HCT116 (cell line): ENCODE results near the gene PCSK6. TPM values are rescaled to one million over a fixed set of nuclear protein-coding genes. Genes with fewer than 3 reads are reported as not detected.

Source experiments
- ATAC-seq: fragments of 200-7000 bp; cut with Tn5 transposase; 2 replicates; pipeline ENCODE4 v1.9.1; 2020; ENCODE audit warnings: mild to moderate bottlenecking, moderate library complexity
- BruUV-seq: library from RNA; stranded (reverse); fragments of 400-500 nt; replicated peaks from 2 replicates; lab custom pipeline; 2021; lab: Mats Ljungman, UMichigan
- CTCF ChIA-PET: fragments of 300-600 bp; sonication (Branson Sonifier 250); formaldehyde crosslinking; loops from one replicate; lab custom pipeline; 2021; ENCODE audit warnings: antibody characterized with exemption; lab: Charles Lee
- POLR2A ChIA-PET: fragments of 300-600, 350-600 bp; sonication (Branson Sonifier 250); formaldehyde crosslinking; loops from one replicate; lab custom pipeline; 2021; ENCODE audit warnings: antibody characterized with exemption; lab: Charles Lee
- RAD21 ChIA-PET, 2 experiments: fragments of 300-600 bp; sonication (Branson Sonifier 250); formaldehyde crosslinking; loops; one replicate each; lab custom pipeline; 2023; ENCODE audit warnings: low total read pairs in 2 of 2; ENCODE audit not compliant: uncharacterized antibody in 2 of 2, unreplicated experiment in 2 of 2, low non-redundant PET in 1 of 2; lab: Charles Lee
- DNase-seq: peaks from one replicate; pipeline ENCODE4 v3.0.0-alpha.2; 2010; ENCODE audit warnings: low read depth, low spot score
- H2AFZ ChIP-seq: fragments of 200-600 bp; shearing (Covaris generic), sonication (generic); 2 replicates; pipeline ENCODE4 v1.6.1; 2017; ENCODE audit warnings: low read depth, mixed run types, mixed read lengths, antibody characterized with exemption, low read length; ENCODE audit not compliant: poor library complexity, severe bottlenecking
- H3K27ac ChIP-seq: 2 replicates; pipeline ENCODE4 v1.5.1; 2012; ENCODE audit warnings: low read depth, low read length
- H3K27me3 ChIP-seq: fragments of 200-600 bp; sonication (generic); 2 replicates; pipeline ENCODE4 v1.6.1; 2016; ENCODE audit warnings: mixed run types, low read length, mixed read lengths; ENCODE audit not compliant: insufficient read depth
- H3K36me3 ChIP-seq, 2 experiments: fragments of 200-500 bp in 1 of 2; fragments of 200-600 bp in 1 of 2; sonication (Bioruptor generic) in 1 of 2; sonication (generic) in 1 of 2; 2 replicates each; pipeline versions ENCODE4 v1.5.1 to v1.6.1; 2014 to 2016; ENCODE audit warnings: low read length in 2 of 2, inconsistent platforms in 1 of 2, mixed read lengths in 1 of 2, mixed run types in 1 of 2; ENCODE audit not compliant: insufficient read depth in 2 of 2, control insufficient read depth in 1 of 2
- H3K4me1 ChIP-seq, 2 experiments: fragments of 200-600 bp in 1 of 2; sonication (generic) in 1 of 2; 2 replicates each; pipeline versions ENCODE4 v1.5.1 to v1.6.1; 2012 to 2017; ENCODE audit warnings: low read length in 2 of 2, inconsistent platforms in 1 of 2, mild to moderate bottlenecking in 1 of 2, mixed read lengths in 1 of 2, mixed run types in 1 of 2, moderate library complexity in 1 of 2; ENCODE audit not compliant: insufficient read depth in 2 of 2, control insufficient read depth in 1 of 2
- H3K4me2 ChIP-seq: fragments of 200-600 bp; sonication (generic); 2 replicates; pipeline ENCODE4 v1.6.1; 2017; ENCODE audit warnings: mixed run types, low read length, mixed read lengths
- H3K4me3 ChIP-seq, 2 experiments: fragments of 200-600 bp in 1 of 2; sonication (generic) in 1 of 2; replicated peaks in 1 of 2; 2 replicates each; pipeline ENCODE4 v1.5.1; 2011 to 2016; ENCODE audit warnings: low read length in 2 of 2, control low read depth in 1 of 2, low read depth in 1 of 2, mild to moderate bottlenecking in 1 of 2, mixed read lengths in 1 of 2, mixed run types in 1 of 2
- H3K79me2 ChIP-seq: fragments of 200-600 bp; sonication (generic); 2 replicates; pipeline ENCODE4 v1.6.1; 2017; ENCODE audit warnings: mild to moderate bottlenecking, mixed run types, low read length, moderate library complexity, mixed read lengths; ENCODE audit not compliant: insufficient read depth
- H3K9ac ChIP-seq: fragments of 200-600 bp; sonication (generic); 2 replicates; pipeline ENCODE4 v1.6.1; 2016; ENCODE audit warnings: low read length, mixed read lengths
- H3K9me2 ChIP-seq: fragments of 200-600 bp; sonication (generic), shearing (Covaris generic); 2 replicates; pipeline ENCODE4 v1.6.1; 2017; ENCODE audit warnings: mixed run types, mild to moderate bottlenecking, moderate library complexity; ENCODE audit not compliant: insufficient read depth
- H3K9me3 ChIP-seq, 2 experiments: fragments of 200-500 bp in 1 of 2; fragments of 200-600 bp in 1 of 2; sonication (Bioruptor generic) in 1 of 2; sonication (generic) in 1 of 2; 2 replicates each; pipeline ENCODE4 v1.6.1; 2014 to 2017; ENCODE audit warnings: low read length in 2 of 2, mixed read lengths in 2 of 2, inconsistent platforms in 1 of 2, low read depth in 1 of 2, mild to moderate bottlenecking in 1 of 2, mixed run types in 1 of 2, moderate library complexity in 1 of 2; ENCODE audit not compliant: control insufficient read depth in 1 of 2, insufficient read depth in 1 of 2
- H4K20me1 ChIP-seq: fragments of 200-600 bp; sonication (generic), shearing (Covaris generic); 2 replicates; pipeline ENCODE4 v1.6.1; 2017; ENCODE audit warnings: mixed run types, mild to moderate bottlenecking, moderate library complexity; ENCODE audit not compliant: insufficient read depth
- CTCF ChIP-seq, 3 experiments: fragments of 200-600 bp in 1 of 3; sonication (generic) in 1 of 3; IDR thresholded peaks in 2 of 3; conservative IDR thresholded peaks in 1 of 3; 2 replicates each; pipeline ENCODE4 v1.5.1; 2012 to 2017; ENCODE audit warnings: low read depth in 2 of 3, low read length in 2 of 3, antibody characterized with exemption in 1 of 3, borderline replicate concordance in 1 of 3, control low read depth in 1 of 3, mild to moderate bottlenecking in 1 of 3, mixed read lengths in 1 of 3, mixed run types in 1 of 3, moderate library complexity in 1 of 3; ENCODE audit not compliant: insufficient read depth in 1 of 3
- EZH2phosphoT487 ChIP-seq: fragments of 200-600 bp; IDR thresholded peaks from 2 replicates; pipeline ENCODE4 v1.6.1; 2018; ENCODE audit warnings: antibody characterized with exemption, borderline replicate concordance
- MAX ChIP-seq: IDR thresholded peaks from 2 replicates; pipeline ENCODE4 v1.6.1; 2012
- ZNF274 ChIP-seq: fragments of 200-500 bp; sonication (Bioruptor generic); IDR thresholded peaks from 2 replicates; pipeline ENCODE4 v1.6.1; 2014; ENCODE audit warnings: mild to moderate bottlenecking, low read depth, low read length, inconsistent platforms
- intact Hi-C: fragments of 100-400 bp; cut with micrococcal nuclease; formaldehyde crosslinking; loops from 2 replicates; pipeline ENCODE4 v1.10.0; 2022
- total RNA-seq: library from RNA; stranded (reverse); gene quantifications from one replicate; pipeline ENCODE4 v1.2.1, GENCODE V29; 2021; ENCODE audit not compliant: unreplicated experiment

The PCSK6 gene
- total RNA-seq, 1 experiment from 2014 or later: 13.5 TPM

GRCh38 chr15:101262551-101262950 is 227.0 kb downstream of the PCSK6 start:
- intact Hi-C loops: no loop called here
- H3K36me3 ChIP-seq: no peaks in the 10 kb centered on the region
- ChIA-PET POLR2A (no interaction called here), CTCF (interaction anchor here (1.6 kb wide), 1 partner anchor 254 kb away, joined by 4 read pairs; no protein-coding TSS in a partner anchor), RAD21 (no interaction called here)
- H3K27ac ChIP-seq: no peak overlapping the region
- no peak for ATAC-seq
- TF ChIP-seq CTCF (IDR thresholded peaks at IDR 0.05 in 2 of 3, conservative IDR thresholded peaks at IDR 0.05 in 1 of 3; ENCODE audit: borderline replicate concordance in 1 of 3, insufficient read depth in 1 of 3, low read depth in 2 of 3, low read length in 2 of 3): no peak
- no peak for TF ChIP-seq ZNF274
- no peak for TF ChIP-seq EZH2phosphoT487
- TF ChIP-seq MAX: no peak
- no peak overlapping the region for H3K9ac ChIP-seq
- no peaks in the 10 kb centered on the region for H3K9me2 ChIP-seq
- H2AFZ ChIP-seq: no peak overlapping the region
- no peaks in the 10 kb centered on the region for H3K4me1 ChIP-seq
- H3K79me2 ChIP-seq: no peaks in the 10 kb centered on the region
- H4K20me1 ChIP-seq: no peaks in the 10 kb centered on the region
- H3K4me3 ChIP-seq: no peak overlapping the region
- BruUV-seq: no TSS peak
- H3K27me3 ChIP-seq: no peaks in the 10 kb centered on the region
- no peak for DNase-seq
- no peaks in the 10 kb centered on the region for H3K9me3 ChIP-seq
- H3K4me2 ChIP-seq: no peak overlapping the region
